Measurements from ENCODE around the gene MAT1A. TPM values are rescaled to one million over a fixed set of nuclear protein-coding genes. Genes with fewer than 3 reads are reported as not detected.

Gene MAT1A
- total RNA-seq, 1 experiment from 2014 or later = 1.6 TPM

- TF ChIP-seq ZNF274 (IDR thresholded peaks at IDR 0.05; ENCODE audit: low read depth, low read length) (no peak), ZFX (IDR thresholded peaks at IDR 0.05) (no peak)
These were observed 7.4 kb downstream of the MAT1A start (continued) for GRCh38 chr10:80281784-80282765.

GRCh38 chr10:80281292-80281691 lies 8.2 kb downstream of the MAT1A start:
- intact Hi-C loops (cut with micrococcal nuclease) = no loop called here
- BruUV-seq (replicated peaks) = no TSS peak

More at GRCh38 chr10:80281292-80281691, 8.2 kb downstream of the MAT1A start:
- Histone ChIP-seq H3K36me3 (ENCODE audit: control insufficient read depth in 1 of 2, insufficient read depth in 2 of 2, low read length in 2 of 2) (no peaks in the 10 kb centered on the region), H3K4me1 (ENCODE audit: control insufficient read depth in 1 of 2, insufficient read depth in 2 of 2, low read length in 2 of 2) (no peaks in the 10 kb centered on the region), H3K4me2 (ENCODE audit: low read length) (no peak overlapping the region), H3K4me3 (replicated peaks in 1 of 2; ENCODE audit: low read depth in 1 of 2, low read length in 2 of 2) (no peak overlapping the region), H3K79me2 (ENCODE audit: insufficient read depth, low read length) (no peaks in the 10 kb centered on the region), H3K9me3 (ENCODE audit: control insufficient read depth in 1 of 2, insufficient read depth in 1 of 2, low read depth in 1 of 2, low read length in 2 of 2) (no peaks in the 10 kb centered on the region), H3K27ac (ENCODE audit: low read depth, low read length) (no peak overlapping the region), H2AFZ (ENCODE audit: low read depth, low read length, poor library complexity, severe bottlenecking) (no peak overlapping the region), H3K9ac (ENCODE audit: low read length) (no peak overlapping the region), H3K9me2 (ENCODE audit: insufficient read depth) (no peaks in the 10 kb centered on the region), H3K27me3 (ENCODE audit: insufficient read depth, low read length) (no peaks in the 10 kb centered on the region), H4K20me1 (ENCODE audit: insufficient read depth) (no peaks in the 10 kb centered on the region)
- no peak for DNase-seq (ENCODE audit: low read depth, low spot score)
- RAD21 ChIA-PET (ENCODE audit: low non-redundant PET in 1 of 2, low total read pairs in 2 of 2, uncharacterized antibody in 2 of 2, unreplicated experiment in 2 of 2) = no interaction called here
- no peak for TF ChIP-seq CEBPB (IDR thresholded peaks at IDR 0.05; ENCODE audit: low read depth)
- TF ChIP-seq SIN3A (IDR thresholded peaks at IDR 0.05; ENCODE audit: low read depth) = no peak
- TF ChIP-seq MAX (IDR thresholded peaks at IDR 0.05) = no peak
- no peak for TF ChIP-seq ZFX (IDR thresholded peaks at IDR 0.05)
- no peak for TF ChIP-seq ATF3 (IDR thresholded peaks at IDR 0.05)
- no peak for TF ChIP-seq SP1 (IDR thresholded peaks at IDR 0.05; ENCODE audit: low read depth)
- TF ChIP-seq SRF (IDR thresholded peaks at IDR 0.05; ENCODE audit: low read depth) = no peak
- TF ChIP-seq EGR1 (IDR thresholded peaks at IDR 0.05; ENCODE audit: low read depth) = no peak
- TF ChIP-seq ELF1 (IDR thresholded peaks at IDR 0.05; ENCODE audit: borderline replicate concordance, low read depth) = no peak
- TF ChIP-seq TCF7L2 (IDR thresholded peaks at IDR 0.05; ENCODE audit: borderline replicate concordance, extremely low read depth, insufficient read depth, insufficient read length) = no peak
- no peak for TF ChIP-seq RAD21 (IDR thresholded peaks at IDR 0.05; ENCODE audit: low read depth)
- no peak for TF ChIP-seq POLR2AphosphoS5 (IDR thresholded peaks at IDR 0.05; ENCODE audit: low read depth, low read length)
- no peak for TF ChIP-seq ZNF274 (IDR thresholded peaks at IDR 0.05; ENCODE audit: low read depth, low read length)
- no peak for TF ChIP-seq EZH2phosphoT487 (IDR thresholded peaks at IDR 0.05; ENCODE audit: borderline replicate concordance)
- TF ChIP-seq CTCF (IDR thresholded peaks at IDR 0.05 in 2 of 3, conservative IDR thresholded peaks at IDR 0.05 in 1 of 3; ENCODE audit: borderline replicate concordance in 1 of 3, insufficient read depth in 1 of 3, low read depth in 2 of 3, low read length in 2 of 3) = no peak
- TF ChIP-seq CBX3 (IDR thresholded peaks at IDR 0.05; ENCODE audit: low read depth) = no peak
- no peak for TF ChIP-seq POLR2A (IDR thresholded peaks at IDR 0.05; ENCODE audit: borderline replicate concordance, extremely low read depth, insufficient read depth, insufficient read length)
- TF ChIP-seq JUND (IDR thresholded peaks at IDR 0.05) = no peak
- no peak for ATAC-seq
- CTCF ChIA-PET = no interaction called here
- POLR2A ChIA-PET = no interaction called here
